ENCODE measurements around the gene FAM111B. TPM values are rescaled to one million over a fixed set of nuclear protein-coding genes. Genes with fewer than 3 reads are reported as not detected.

The FAM111B gene
- polyA plus RNA-seq, 1 donor (not counting 4 experiments of a cell fraction or from before 2014, with no cell fraction given) = 5.3 TPM

GRCh38 chr11:59115553-59115952 lies 8.5 kb downstream of the FAM111B start:
- Histone ChIP-seq H3K9ac (ENCODE audit: control insufficient read depth, extremely low read depth, insufficient read depth, low read length) (no peak overlapping the region), H3K4me2 (ENCODE audit: control insufficient read depth, extremely low read depth, insufficient read depth, low read depth, low read length) (no peak overlapping the region), H3K9me1 (ENCODE audit: control insufficient read depth, extremely low read depth, insufficient read depth, low read length) (peaks cover 2% of the 10 kb centered on the region), H3K79me2 (ENCODE audit: control insufficient read depth, insufficient read depth, low read length) (no peaks in the 10 kb centered on the region), H3K27me3 (ENCODE audit: control insufficient read depth, extremely low read depth, insufficient read depth, low read length) (no peaks in the 10 kb centered on the region), H3K4me1 (ENCODE audit: control insufficient read depth, extremely low read depth, insufficient read depth, low read length) (peaks cover 6% of the 10 kb centered on the region), H2AFZ (ENCODE audit: control insufficient read depth, low read length) (no peak overlapping the region), H3K9me3 (ENCODE audit: control insufficient read depth, low read depth, low read length) (no peaks in the 10 kb centered on the region), H3K36me3 (ENCODE audit: control insufficient read depth in 2 of 2, extremely low read depth in 1 of 2, insufficient read depth in 2 of 2, low read length in 2 of 2) (peaks cover 0 to 5% of the 10 kb centered on the region in 2 experiments), H4K20me1 (ENCODE audit: control insufficient read depth, extremely low read depth, insufficient read depth, low read length) (no peaks in the 10 kb centered on the region), H3K4me3 (ENCODE audit: control insufficient read depth in 2 of 3, extremely low read depth in 1 of 3, insufficient read depth in 2 of 3, low read depth in 1 of 3, low read length in 3 of 3) (no peak overlapping the region), H3K27ac (ENCODE audit: control insufficient read depth, insufficient read depth, low read length) (no peak overlapping the region)
- dilution Hi-C loops (cut with MboI; ENCODE audit: extremely low pct_ligation_motif_present, low sequenced_read_pairs) = no loop called here
- DNase-seq (ENCODE audit: low read depth, low spot score) (no peak), FAIRE-seq (no peak)
- TF ChIP-seq CTCF (optimal IDR thresholded peaks at IDR 0.05 in 1 of 3, IDR thresholded peaks at IDR 0.05 in 1 of 3, conservative IDR thresholded peaks at IDR 0.05 in 1 of 3; ENCODE audit: extremely low read depth in 1 of 3, insufficient read depth in 2 of 3, low read length in 3 of 3) (no peak), EZH2 (IDR thresholded peaks at IDR 0.05; ENCODE audit: low read length) (no peak)

GRCh38 chr11:59117774-59118173 lies 10.7 kb downstream of the FAM111B start:
- no peaks in the 10 kb centered on the region for H3K79me2 ChIP-seq (ENCODE audit: control insufficient read depth, insufficient read depth, low read length)
- no peaks in the 10 kb centered on the region for H3K27me3 ChIP-seq (ENCODE audit: control insufficient read depth, extremely low read depth, insufficient read depth, low read length)
- H3K4me1 ChIP-seq (ENCODE audit: control insufficient read depth, extremely low read depth, insufficient read depth, low read length) = peaks cover 6% of the 10 kb centered on the region
- peaks cover 2% of the 10 kb centered on the region for H3K9me1 ChIP-seq (ENCODE audit: control insufficient read depth, extremely low read depth, insufficient read depth, low read length)
- no peak overlapping the region for H3K4me3 ChIP-seq (ENCODE audit: control insufficient read depth in 2 of 3, extremely low read depth in 1 of 3, insufficient read depth in 2 of 3, low read depth in 1 of 3, low read length in 3 of 3)
- no peak overlapping the region for H2AFZ ChIP-seq (ENCODE audit: control insufficient read depth, low read length)
- H3K36me3 ChIP-seq (ENCODE audit: control insufficient read depth in 2 of 2, extremely low read depth in 1 of 2, insufficient read depth in 2 of 2, low read length in 2 of 2) = peaks cover 0 to 5% of the 10 kb centered on the region in 2 experiments
- H3K9ac ChIP-seq (ENCODE audit: control insufficient read depth, extremely low read depth, insufficient read depth, low read length) = no peak overlapping the region
- dilution Hi-C loops (cut with MboI; ENCODE audit: extremely low pct_ligation_motif_present, low sequenced_read_pairs) = no loop called here
- no peak overlapping the region for H3K4me2 ChIP-seq (ENCODE audit: control insufficient read depth, extremely low read depth, insufficient read depth, low read depth, low read length)
- no peaks in the 10 kb centered on the region for H3K9me3 ChIP-seq (ENCODE audit: control insufficient read depth, low read depth, low read length)
- H4K20me1 ChIP-seq (ENCODE audit: control insufficient read depth, extremely low read depth, insufficient read depth, low read length) = no peaks in the 10 kb centered on the region
- DNase-seq (ENCODE audit: low read depth, low spot score) (no peak), FAIRE-seq (no peak)
- H3K27ac ChIP-seq (ENCODE audit: control insufficient read depth, insufficient read depth, low read length) = no peak overlapping the region
- TF ChIP-seq CTCF (optimal IDR thresholded peaks at IDR 0.05 in 1 of 3, IDR thresholded peaks at IDR 0.05 in 1 of 3, conservative IDR thresholded peaks at IDR 0.05 in 1 of 3; ENCODE audit: extremely low read depth in 1 of 3, insufficient read depth in 2 of 3, low read length in 3 of 3) (no peak), EZH2 (IDR thresholded peaks at IDR 0.05; ENCODE audit: low read length) (no peak)
